ENCODE data around the gene CARS2.
"Not testable (repeated sequence)": the region's sequence is repeated elsewhere in the genome, so short reads cannot be mapped to it uniquely, and the experiment has no call there.

Gene CARS2

GRCh38 chr13:110676595-110677587 is 29.0 kb downstream of the CARS2 start:
- H3K4me3 ChIP-seq (ENCODE audit: low read depth, low read length), result no peak overlapping the region
- no peak for TF ChIP-seq CTCF (IDR thresholded peaks at IDR 0.05; ENCODE audit: low read depth, low read length, missing control alignments)
- no peak for DNase-seq (ENCODE audit: low read depth)
- in situ Hi-C loops (cut with HindIII; ENCODE audit: low sequenced_read_pairs), result loop anchor here (5.0 kb wide), 1 partner anchor 35 kb away; no protein-coding TSS in a partner anchor

GRCh38 chr13:110669814-110670213 is 36.1 kb downstream of the CARS2 start:
- in situ Hi-C loops (cut with HindIII; ENCODE audit: low sequenced_read_pairs); H3K4me3 ChIP-seq (ENCODE audit: low read depth, low read length); DNase-seq (ENCODE audit: low read depth): not testable (repeated sequence)

GRCh38 chr13:110669036-110669435 is 36.9 kb downstream of the CARS2 start:
- TF ChIP-seq CTCF (IDR thresholded peaks at IDR 0.05; ENCODE audit: low read depth, low read length, missing control alignments), result no peak
- no peak for DNase-seq (ENCODE audit: low read depth)
- in situ Hi-C loops (cut with HindIII; ENCODE audit: low sequenced_read_pairs), result no loop called here
- no peak overlapping the region for H3K4me3 ChIP-seq (ENCODE audit: low read depth, low read length)

GRCh38 chr13:110666255-110666533 is 39.7 kb downstream of the CARS2 start:
- in situ Hi-C loops (cut with HindIII; ENCODE audit: low sequenced_read_pairs), result no loop called here
- H3K4me3 ChIP-seq (ENCODE audit: low read depth, low read length), result no peak overlapping the region
- no peak for TF ChIP-seq CTCF (IDR thresholded peaks at IDR 0.05; ENCODE audit: low read depth, low read length, missing control alignments)
- no peak for DNase-seq (ENCODE audit: low read depth)

GRCh38 chr13:110665491-110666254 is 40.2 kb downstream of the CARS2 start:
- no peak overlapping the region for H3K4me3 ChIP-seq (ENCODE audit: low read depth, low read length)
- DNase-seq (ENCODE audit: low read depth), result no peak
- no peak for TF ChIP-seq CTCF (IDR thresholded peaks at IDR 0.05; ENCODE audit: low read depth, low read length, missing control alignments)
- in situ Hi-C loops (cut with HindIII; ENCODE audit: low sequenced_read_pairs), result no loop called here

- in situ Hi-C loops (cut with HindIII; ENCODE audit: low sequenced_read_pairs), result no loop called here
- DNase-seq (ENCODE audit: low read depth), result no peak
- TF ChIP-seq CTCF (IDR thresholded peaks at IDR 0.05; ENCODE audit: low read depth, low read length, missing control alignments), result no peak
- no peak overlapping the region for H3K4me3 ChIP-seq (ENCODE audit: low read depth, low read length)
Measured at GRCh38 chr13:110664673-110665072, 41.2 kb downstream of the CARS2 start.

- in situ Hi-C loops (cut with HindIII; ENCODE audit: low sequenced_read_pairs), result no loop called here
Measured at GRCh38 chr13:110664041-110664440, 41.9 kb downstream of the CARS2 start.

More at GRCh38 chr13:110664041-110664440, 41.9 kb downstream of the CARS2 start:
- no peak for DNase-seq (ENCODE audit: low read depth)
- H3K4me3 ChIP-seq (ENCODE audit: low read depth, low read length), result no peak overlapping the region
- TF ChIP-seq CTCF (IDR thresholded peaks at IDR 0.05; ENCODE audit: low read depth, low read length, missing control alignments), result no peak

Data from astrocyte of the cerebellum (primary cell).